PC-9 (cell line): ENCODE results near the gene E2F7. TPM values are rescaled to one million over a fixed set of nuclear protein-coding genes. Genes with fewer than 3 reads are reported as not detected.

Experiments
- BruUV-seq: library from RNA; stranded (reverse); fragments of 400-500 nt; replicated peaks from 2 replicates; lab custom pipeline; 2021; lab: Mats Ljungman, UMichigan
- CTCF ChIA-PET: fragments of 300-600 bp; sonication (Branson Sonifier 250); formaldehyde crosslinking; loops from one replicate; lab custom pipeline; 2022; ENCODE audit warnings: antibody characterized with exemption; lab: Charles Lee
- POLR2A ChIA-PET: fragments of 300-600 bp; sonication (Branson Sonifier 250); formaldehyde crosslinking; loops from one replicate; lab custom pipeline; 2022; ENCODE audit warnings: antibody characterized with exemption; ENCODE audit not compliant: unreplicated experiment; lab: Charles Lee
- DNase-seq, 2 experiments: peaks; one replicate each; pipeline versions ENCODE4 v3.0.0 to v3.0.0-alpha.2; 2015 to 2022; ENCODE audit warnings: mixed read lengths in 1 of 2
- H2AFZ ChIP-seq: fragments of 200-600 bp; sonication (generic); 2 replicates; pipeline ENCODE4 v1.8.1; 2017; ENCODE audit warnings: antibody characterized with exemption
- H3F3A ChIP-seq: fragments of 200-600 bp; sonication (generic); 2 replicates; pipeline ENCODE4 v1.8.1; 2017; ENCODE audit warnings: antibody characterized with exemption, mild to moderate bottlenecking, low read depth; ENCODE audit not compliant: insufficient read depth
- H3K27ac ChIP-seq: fragments of 200-600 bp; sonication (generic); 2 replicates; pipeline ENCODE4 v1.6.1; 2016; ENCODE audit warnings: mixed run types
- H3K27me3 ChIP-seq: fragments of 200-600 bp; sonication (generic); 2 replicates; pipeline ENCODE4 v1.6.1; 2016; ENCODE audit warnings: low read depth, mixed run types; ENCODE audit not compliant: insufficient read depth
- H3K36me3 ChIP-seq: fragments of 200-600 bp; sonication (generic); 2 replicates; pipeline ENCODE4 v1.6.1; 2016; ENCODE audit warnings: low read depth, mixed run types
- H3K4me1 ChIP-seq: fragments of 200-600 bp; sonication (generic); replicated peaks from 2 replicates; pipeline ENCODE4 v1.6.1; 2016; ENCODE audit warnings: mixed run types; ENCODE audit not compliant: insufficient read depth
- H3K4me2 ChIP-seq: fragments of 200-600 bp; sonication (generic); 2 replicates; pipeline ENCODE4 v1.6.1; 2017; ENCODE audit warnings: mixed run types
- H3K4me3 ChIP-seq: fragments of 200-600 bp; sonication (generic); 2 replicates; pipeline ENCODE4 v1.6.1; 2016; ENCODE audit warnings: mixed run types
- H3K79me2 ChIP-seq: fragments of 200-600 bp; sonication (generic); 2 replicates; pipeline ENCODE4 v1.6.1; 2017; ENCODE audit warnings: low read depth, mixed run types
- H3K9me2 ChIP-seq: fragments of 200-600 bp; sonication (generic); 2 replicates; pipeline ENCODE4 v1.8.1; 2017; ENCODE audit warnings: mild to moderate bottlenecking; ENCODE audit not compliant: insufficient read depth
- H3K9me3 ChIP-seq: fragments of 200-600 bp; sonication (generic); 2 replicates; pipeline ENCODE4 v1.8.1; 2016; ENCODE audit warnings: low read depth; ENCODE audit not compliant: insufficient read depth
- H4K20me1 ChIP-seq: fragments of 200-600 bp; sonication (generic); 2 replicates; pipeline ENCODE4 v1.8.1; 2017; ENCODE audit not compliant: insufficient read depth
- CTCF ChIP-seq: fragments of 200-600 bp; sonication (generic); conservative IDR thresholded peaks from 2 replicates; pipeline ENCODE4 v1.6.1; 2017; ENCODE audit warnings: mixed run types, antibody characterized with exemption, mild to moderate bottlenecking, moderate library complexity
- EZH2 ChIP-seq: fragments of 200-600 bp; sonication (generic); IDR thresholded peaks from 2 replicates; pipeline ENCODE4 v1.8.0; 2017; ENCODE audit warnings: antibody characterized with exemption, low read depth
- intact Hi-C: fragments of 100-400 bp; cut with micrococcal nuclease; formaldehyde crosslinking; loops from one replicate; pipeline ENCODE4 v1.10.0; 2022; ENCODE audit not compliant: unreplicated experiment
- total RNA-seq: library from RNA; stranded (reverse); gene quantifications from 2 replicates; pipeline ENCODE4 v1.2.3, GENCODE V29; 2021

Gene E2F7
- total RNA-seq, 1 experiment from 2014 or later, result 14.6 TPM

- Histone ChIP-seq H3K36me3 (no peaks in the 10 kb centered on the region), H3K27me3 (peaks cover 3% of the 10 kb centered on the region; the same call in 1 of the 2 replicates), H2AFZ (no peak overlapping the region), H3K27ac (no peak overlapping the region), H3K9me2 (no peaks in the 10 kb centered on the region), H3K79me2 (no peaks in the 10 kb centered on the region), H3K4me1 (no peaks in the 10 kb centered on the region), H3F3A (no peaks in the 10 kb centered on the region), H3K4me3 (no peak overlapping the region), H3K9me3 (no peaks in the 10 kb centered on the region), H3K4me2 (no peak overlapping the region), H4K20me1 (no peaks in the 10 kb centered on the region)
- ChIA-PET CTCF (no interaction called here), POLR2A (no interaction called here)
- intact Hi-C loops, result no loop called here
- BruUV-seq, result no TSS peak
- no peak for DNase-seq
- no peak for TF ChIP-seq CTCF
- TF ChIP-seq EZH2, result no peak
Measured at GRCh38 chr12:77003914-77004313, 61.5 kb downstream of the E2F7 start.

GRCh38 chr12:77003246-77003645 is 62.1 kb downstream of the E2F7 start:
- H3F3A ChIP-seq, result no peaks in the 10 kb centered on the region
- no peaks in the 10 kb centered on the region for H3K4me1 ChIP-seq
- no peaks in the 10 kb centered on the region for H3K79me2 ChIP-seq
- no peak overlapping the region for H2AFZ ChIP-seq
- H3K36me3 ChIP-seq, result no peaks in the 10 kb centered on the region
- H3K9me3 ChIP-seq, result no peaks in the 10 kb centered on the region
- peaks cover 3% of the 10 kb centered on the region; the same call in 1 of the 2 replicates for H3K27me3 ChIP-seq
- no peak overlapping the region for H3K27ac ChIP-seq
- BruUV-seq, result no TSS peak
- intact Hi-C loops, result no loop called here
- ChIA-PET POLR2A (no interaction called here), CTCF (no interaction called here)
- TF ChIP-seq EZH2 (no peak), CTCF (no peak)
- no peak overlapping the region for H3K4me3 ChIP-seq
- H3K9me2 ChIP-seq, result no peaks in the 10 kb centered on the region
- H4K20me1 ChIP-seq, result no peaks in the 10 kb centered on the region
- no peak overlapping the region for H3K4me2 ChIP-seq
- DNase-seq, result no peak

GRCh38 chr12:77002382-77002781 is 63.0 kb downstream of the E2F7 start:
- Histone ChIP-seq H3K9me3 (no peaks in the 10 kb centered on the region), H4K20me1 (no peaks in the 10 kb centered on the region), H2AFZ (no peak overlapping the region), H3K4me1 (no peaks in the 10 kb centered on the region), H3K79me2 (no peaks in the 10 kb centered on the region), H3K27ac (no peak overlapping the region), H3K36me3 (no peaks in the 10 kb centered on the region), H3K27me3 (peaks cover 3% of the 10 kb centered on the region; the same call in 1 of the 2 replicates), H3K4me3 (no peak overlapping the region), H3K4me2 (no peak overlapping the region), H3K9me2 (no peaks in the 10 kb centered on the region), H3F3A (no peaks in the 10 kb centered on the region)
- intact Hi-C loops, result no loop called here
- CTCF ChIA-PET, result no interaction called here
- no TSS peak for BruUV-seq
- no peak for TF ChIP-seq EZH2
- no peak for TF ChIP-seq CTCF
- DNase-seq, result no peak
- POLR2A ChIA-PET, result no interaction called here
